ENCODE data around the gene CTTNBP2. TPM values are rescaled to one million over a fixed set of nuclear protein-coding genes. Genes with fewer than 3 reads are reported as not detected.

Gene CTTNBP2
- total RNA-seq, 1 experiment from 2014 or later, result 17.6 TPM

GRCh38 chr7:117674617-117675016, 198.6 kb downstream of the CTTNBP2 start:
- no peak overlapping the region; a peak in 1 of 5 replicates for H3K4me3 Mint-ChIP-seq
- Histone ChIP-seq H4K8ac (replicated peaks; ENCODE audit: insufficient read length, low read depth, low read length) (no peak overlapping the region), H3K4me2 (ENCODE audit: insufficient read depth, insufficient read length, low read length) (no peak overlapping the region), H3K4me1 (ENCODE audit: insufficient read depth, low read length) (peaks cover 7% of the 10 kb centered on the region; the same call in 1 of the 2 replicates), H3K27ac (ENCODE audit: insufficient read length, low read depth, low read length) (no peak overlapping the region), H2BK20ac (ENCODE audit: low read depth, low read length, poor library complexity, severe bottlenecking) (no peak overlapping the region), H2BK5ac (ENCODE audit: insufficient read length, low read length) (no peak overlapping the region), H4K20me1 (ENCODE audit: control insufficient read depth, insufficient read depth, insufficient read length) (no peaks in the 10 kb centered on the region), H3K23ac (ENCODE audit: insufficient read length, low read depth, low read length) (no peak overlapping the region), H3K23me2 (ENCODE audit: insufficient read length, low read depth, low read length, poor library complexity, severe bottlenecking) (no peaks in the 10 kb centered on the region), H3K4ac (ENCODE audit: low read depth, low read length) (no peak overlapping the region), H3K9me3 (ENCODE audit: control insufficient read depth, low read depth, low read length) (no peaks in the 10 kb centered on the region), H2BK12ac (ENCODE audit: insufficient read length, low read depth, low read length) (no peak overlapping the region), H4K5ac (ENCODE audit: insufficient read length, low read depth, low read length) (no peak overlapping the region), H2BK15ac (ENCODE audit: low read depth, low read length) (no peak overlapping the region), H3K56ac (ENCODE audit: insufficient read length, low read depth, low read length) (no peak overlapping the region), H3K18ac (ENCODE audit: insufficient read length, low read depth, low read length) (no peak overlapping the region), H2BK120ac (ENCODE audit: low read depth, low read length, poor library complexity, severe bottlenecking) (no peak overlapping the region), H3K9ac (ENCODE audit: extremely low read depth, insufficient read length, low read length) (no peak overlapping the region), H4K91ac (ENCODE audit: insufficient read length, low read depth, low read length) (no peak overlapping the region), H3K27me3 (ENCODE audit: insufficient read depth, low read length) (no peaks in the 10 kb centered on the region), H2AK5ac (ENCODE audit: insufficient read length, low read length) (no peak overlapping the region), H3K79me2 (ENCODE audit: insufficient read depth, low read length) (no peaks in the 10 kb centered on the region), H3K79me1 (ENCODE audit: insufficient read depth, low read depth, low read length, poor library complexity, severe bottlenecking) (no peaks in the 10 kb centered on the region), H2AFZ (ENCODE audit: low read length) (no peak overlapping the region), H3T11ph (ENCODE audit: low read length) (no peak overlapping the region), H3K14ac (ENCODE audit: insufficient read depth, low read length) (no peak overlapping the region)
- TF ChIP-seq, protein P1, sequence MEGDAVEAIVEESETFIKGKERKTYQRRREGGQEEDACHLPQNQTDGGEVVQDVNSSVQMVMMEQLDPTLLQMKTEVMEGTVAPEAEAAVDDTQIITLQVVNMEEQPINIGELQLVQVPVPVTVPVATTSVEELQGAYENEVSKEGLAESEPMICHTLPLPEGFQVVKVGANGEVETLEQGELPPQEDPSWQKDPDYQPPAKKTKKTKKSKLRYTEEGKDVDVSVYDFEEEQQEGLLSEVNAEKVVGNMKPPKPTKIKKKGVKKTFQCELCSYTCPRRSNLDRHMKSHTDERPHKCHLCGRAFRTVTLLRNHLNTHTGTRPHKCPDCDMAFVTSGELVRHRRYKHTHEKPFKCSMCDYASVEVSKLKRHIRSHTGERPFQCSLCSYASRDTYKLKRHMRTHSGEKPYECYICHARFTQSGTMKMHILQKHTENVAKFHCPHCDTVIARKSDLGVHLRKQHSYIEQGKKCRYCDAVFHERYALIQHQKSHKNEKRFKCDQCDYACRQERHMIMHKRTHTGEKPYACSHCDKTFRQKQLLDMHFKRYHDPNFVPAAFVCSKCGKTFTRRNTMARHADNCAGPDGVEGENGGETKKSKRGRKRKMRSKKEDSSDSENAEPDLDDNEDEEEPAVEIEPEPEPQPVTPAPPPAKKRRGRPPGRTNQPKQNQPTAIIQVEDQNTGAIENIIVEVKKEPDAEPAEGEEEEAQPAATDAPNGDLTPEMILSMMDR (conservative IDR thresholded peaks at IDR 0.05), result no peak
- no peaks in the 10 kb centered on the region for H3K27me3 Mint-ChIP-seq (ENCODE audit: low read depth)
- H3K36me3 Mint-ChIP-seq (ENCODE audit: insufficient read depth in 1 of 3, low read depth in 3 of 3), result peaks cover 0 to 6% (median 0%) of the 10 kb centered on the region in 3 experiments; a peak in 2 of 7 replicates
- peaks cover 62 to 64% of the 10 kb centered on the region in 2 experiments for H3K4me1 Mint-ChIP-seq
- peak; percentile 41 for DNase-seq
- H3K9me3 Mint-ChIP-seq, result peaks cover 0 to 3% of the 10 kb centered on the region in 2 experiments; a peak in 1 of 5 replicates
- no CpG with 5 or more reads among the region's 3 CpGs for WGBS (ENCODE audit: extremely low coverage, insufficient read length, low lambda C conversion rate)
- peak overlapping the region in 2 of 3 experiments; percentile 81 to 87; a peak in 3 of 7 replicates for H3K27ac Mint-ChIP-seq
